Stomach (tissue), 9 donors: ENCODE data around the gene SOHLH2. TPM values are rescaled to one million over a fixed set of nuclear protein-coding genes. Genes with fewer than 3 reads are reported as not detected.

Experiments used
- DNase-seq, 2 donors: peaks; one replicate each; pipeline versions ENCODE4 v3.0.0 to v3.0.0-alpha.2; 2013 to 2019
- H3K27ac ChIP-seq, 5 donors: fragments of 200-600 bp in 4 of 5; sonication (generic) in 4 of 5; one replicate each; pipeline ENCODE4 v1.5.1; 2013 to 2019; ENCODE audit warnings: mild to moderate bottlenecking in 1 of 5, moderate library complexity in 1 of 5
- H3K27me3 ChIP-seq, 3 donors: fragments of 200-600 bp; sonication (generic); one replicate each; pipeline ENCODE4 v1.5.1; 2017 to 2019; ENCODE audit warnings: mixed run types in 1 of 3
- H3K36me3 ChIP-seq, 4 donors: fragments of 200-600 bp; sonication (generic); 1 replicate in 3 of 4; 2 replicates in 1 of 4; pipeline ENCODE4 v1.5.1; 2016 to 2019
- H3K4me1 ChIP-seq, 4 donors: fragments of 200-600 bp; sonication (generic); one replicate each; pipeline ENCODE4 v1.5.1; 2016 to 2019
- H3K4me3 ChIP-seq, 4 donors: fragments of 200-600 bp; sonication (generic) in 3 of 4; one replicate each; pipeline ENCODE4 v1.5.1; 2016 to 2019; ENCODE audit warnings: mild to moderate bottlenecking in 1 of 4
- H3K9me3 ChIP-seq, 4 donors: fragments of 200-600 bp; sonication (generic); one replicate each; pipeline ENCODE4 v1.5.1; 2016 to 2019
- EP300 ChIP-seq: sonication (generic); formaldehyde crosslinking; IDR thresholded peaks from one replicate; pipeline ENCODE4 v1.6.1; 2017; ENCODE audit warnings: antibody characterized with exemption
- POLR2A ChIP-seq, 4 donors: fragments of 450-650 bp; IDR thresholded peaks; one replicate each; pipeline ENCODE4 v1.6.1; 2016; ENCODE audit warnings: antibody characterized with exemption in 4 of 4, control low read depth in 2 of 4, mild to moderate bottlenecking in 1 of 4, moderate library complexity in 1 of 4
- POLR2AphosphoS5 ChIP-seq, 3 donors: sonication (generic); formaldehyde crosslinking; IDR thresholded peaks; one replicate each; pipeline ENCODE4 v1.6.1; 2016; ENCODE audit warnings: antibody characterized with exemption in 3 of 3
- WGBS, 5 donors: extraction: QIAGEN DNeasy Blood & Tissue Kit in 3 of 5; methylation state at CpG; one replicate each; pipeline versions ENCODE4 v1.1.5 to v1.1.7; 2013 to 2018; 5-methylcytosine and 5-hydroxymethylcytosine counted together
- intact Hi-C: fragments of 100-400 bp; cut with DNase I; formaldehyde crosslinking; loops from one replicate; pipeline ENCODE4 v1.15.1; 2023; ENCODE audit warnings: low total_unique reads
- polyA plus RNA-seq, 3 donors: library from polyadenylated mRNA; stranded (reverse); fragments of 200-250 nt; gene quantifications; one replicate each; pipeline ENCODE4 v1.2.3, GENCODE V29; 2013
- total RNA-seq, 5 donors: library from RNA; depleted of rRNA; stranded (reverse); fragments of >200 nt; gene quantifications; one replicate each; pipeline versions ENCODE4 v1.1.0 to v1.2.3, GENCODE V29; 2014 to 2016
- TF ChIP-seq, protein P1 (sequence below), 7 experiments: fragments of 450-650 bp in 4 of 7; fragments of 200-600 bp in 3 of 7; sonication (generic) in 3 of 7; IDR thresholded peaks; one replicate each; pipeline ENCODE4 v1.5.1; 2016 to 2019; ENCODE audit warnings: antibody characterized with exemption in 7 of 7, control low read depth in 2 of 7, mild to moderate bottlenecking in 1 of 7
- donor health status: healthy with polysubstance abuse.
- donor health status: Bipolar disorder and iron deficiency.
- donor health status: healthy.

The SOHLH2 gene
- total and polyA plus RNA-seq, 8 donors, result 0.18 to 0.45 (median 0.25) TPM; not detected in 5

GRCh38 chr13:36163286-36163685, 51.1 kb downstream of the SOHLH2 start:
- peak in 1 of 2 donors; percentile 16 for DNase-seq
- Histone ChIP-seq H3K4me1 (peaks cover 0 to 6% (median 0%) of the 10 kb centered on the region in 4 donors), H3K9me3 (no peaks in the 10 kb centered on the region), H3K27me3 (no peaks in the 10 kb centered on the region), H3K27ac (no peak overlapping the region), H3K36me3 (no peaks in the 10 kb centered on the region), H3K4me3 (no peak overlapping the region)
- intact Hi-C loops, result no loop called here
- 75 to 89% (median 84%) methylated on average over 6 of the region's 6 CpGs for WGBS, 5 donors
- TF ChIP-seq, protein P1, sequence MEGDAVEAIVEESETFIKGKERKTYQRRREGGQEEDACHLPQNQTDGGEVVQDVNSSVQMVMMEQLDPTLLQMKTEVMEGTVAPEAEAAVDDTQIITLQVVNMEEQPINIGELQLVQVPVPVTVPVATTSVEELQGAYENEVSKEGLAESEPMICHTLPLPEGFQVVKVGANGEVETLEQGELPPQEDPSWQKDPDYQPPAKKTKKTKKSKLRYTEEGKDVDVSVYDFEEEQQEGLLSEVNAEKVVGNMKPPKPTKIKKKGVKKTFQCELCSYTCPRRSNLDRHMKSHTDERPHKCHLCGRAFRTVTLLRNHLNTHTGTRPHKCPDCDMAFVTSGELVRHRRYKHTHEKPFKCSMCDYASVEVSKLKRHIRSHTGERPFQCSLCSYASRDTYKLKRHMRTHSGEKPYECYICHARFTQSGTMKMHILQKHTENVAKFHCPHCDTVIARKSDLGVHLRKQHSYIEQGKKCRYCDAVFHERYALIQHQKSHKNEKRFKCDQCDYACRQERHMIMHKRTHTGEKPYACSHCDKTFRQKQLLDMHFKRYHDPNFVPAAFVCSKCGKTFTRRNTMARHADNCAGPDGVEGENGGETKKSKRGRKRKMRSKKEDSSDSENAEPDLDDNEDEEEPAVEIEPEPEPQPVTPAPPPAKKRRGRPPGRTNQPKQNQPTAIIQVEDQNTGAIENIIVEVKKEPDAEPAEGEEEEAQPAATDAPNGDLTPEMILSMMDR (IDR thresholded peaks at IDR 0.05), result no peak
- TF ChIP-seq POLR2AphosphoS5 (IDR thresholded peaks at IDR 0.05) (no peak), POLR2A (IDR thresholded peaks at IDR 0.05) (no peak), EP300 (no peak)

- H3K27me3 ChIP-seq, result no peaks in the 10 kb centered on the region
- TF ChIP-seq POLR2A (IDR thresholded peaks at IDR 0.05), result no peak
- no peak for TF ChIP-seq POLR2AphosphoS5 (IDR thresholded peaks at IDR 0.05)
- TF ChIP-seq, protein P1 (IDR thresholded peaks at IDR 0.05), result no peak
- no peak for TF ChIP-seq EP300
- DNase-seq, result no peak
- H3K4me1 ChIP-seq, result peaks cover 0 to 6% (median 3%) of the 10 kb centered on the region in 4 donors
- no peaks in the 10 kb centered on the region for H3K9me3 ChIP-seq
- no peak overlapping the region for H3K4me3 ChIP-seq
- H3K36me3 ChIP-seq, result no peaks in the 10 kb centered on the region
- no peak overlapping the region for H3K27ac ChIP-seq
- intact Hi-C loops, result no loop called here
- 73 to 82% (median 81%) methylated on average over 4 of the region's 4 CpGs for WGBS, 5 donors
Observed at GRCh38 chr13:36160297-36160696, 54.1 kb downstream of the SOHLH2 start.

- Histone ChIP-seq H3K36me3 (no peaks in the 10 kb centered on the region), H3K9me3 (no peaks in the 10 kb centered on the region), H3K27ac (no peak overlapping the region), H3K27me3 (peaks cover 0 to 7% (median 7%) of the 10 kb centered on the region in 3 donors), H3K4me1 (peaks cover 0 to 13% (median 7%) of the 10 kb centered on the region in 4 donors), H3K4me3 (no peak overlapping the region)
- no peak for DNase-seq
- WGBS, 5 donors, result 53 to 73% (median 62%) methylated on average over 4 of the region's 4 CpGs
- TF ChIP-seq POLR2A (IDR thresholded peaks at IDR 0.05) (no peak), EP300 (no peak), POLR2AphosphoS5 (IDR thresholded peaks at IDR 0.05) (no peak)
- TF ChIP-seq, protein P1 (IDR thresholded peaks at IDR 0.05), result no peak
- intact Hi-C loops, result no loop called here
Observed at GRCh38 chr13:36158611-36159010, 55.7 kb downstream of the SOHLH2 start.

GRCh38 chr13:36157480-36157879, 56.9 kb downstream of the SOHLH2 start:
- no peaks in the 10 kb centered on the region for H3K9me3 ChIP-seq
- TF ChIP-seq POLR2A (IDR thresholded peaks at IDR 0.05), result no peak
- H3K36me3 ChIP-seq, result no peaks in the 10 kb centered on the region
- WGBS, 5 donors, result 15 to 45% (median 19%) methylated on average over 1 of the region's 1 CpG
- no peak overlapping the region for H3K27ac ChIP-seq
- intact Hi-C loops, result no loop called here
- DNase-seq, result peak in 1 of 2 donors; percentile 52
- H3K4me1 ChIP-seq, result peaks cover 0 to 13% (median 6%) of the 10 kb centered on the region in 4 donors
- peaks cover 0 to 7% (median 7%) of the 10 kb centered on the region in 3 donors for H3K27me3 ChIP-seq
- no peak overlapping the region for H3K4me3 ChIP-seq

DNA sequence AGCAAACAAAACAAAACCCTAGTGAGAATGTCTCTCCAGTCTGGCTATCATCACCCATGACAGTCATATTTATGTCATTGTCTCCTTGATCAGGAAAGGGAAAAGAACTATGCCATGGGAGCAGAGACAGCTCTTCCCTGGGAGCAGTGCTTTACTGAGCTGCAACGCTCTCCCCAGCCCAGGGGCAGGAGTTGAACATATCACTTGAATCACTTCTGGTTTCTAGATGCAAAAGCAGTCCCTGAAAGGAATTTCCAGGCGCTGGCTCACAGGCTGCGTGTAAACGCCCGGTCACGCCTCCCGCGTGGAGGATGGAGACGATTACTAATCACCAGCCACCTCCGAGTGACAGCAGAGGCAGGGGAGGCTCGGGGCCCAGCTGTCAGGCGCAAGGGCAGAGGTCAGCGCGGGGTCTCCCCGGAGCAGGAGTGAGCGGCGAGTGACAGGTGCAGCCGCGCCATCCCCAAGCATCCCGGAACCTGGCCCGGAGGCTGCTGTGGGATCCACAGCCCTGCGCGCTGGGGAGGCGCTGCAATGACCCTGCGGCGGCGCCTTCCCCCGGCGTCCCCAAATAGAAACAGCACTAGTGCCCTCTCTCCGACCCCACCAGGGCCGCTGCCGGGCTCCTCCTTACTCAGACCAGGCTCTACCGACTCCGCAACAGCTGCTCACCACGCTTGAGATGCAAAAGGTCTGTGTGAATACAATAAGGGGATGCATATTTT, 59.6 kb downstream of the SOHLH2 start:
- H3K9me3 ChIP-seq, result no peaks in the 10 kb centered on the region
- H3K27ac ChIP-seq, result no peak overlapping the region
- H3K27me3 ChIP-seq, result peaks cover 0 to 7% (median 7%) of the 10 kb centered on the region in 3 donors
- peak overlapping the region; percentile 5 to 17 (median 12) for H3K4me3 ChIP-seq
- TF ChIP-seq, protein P1 (IDR thresholded peaks at IDR 0.05), result no peak
- TF ChIP-seq EP300, result no peak
- no peak for TF ChIP-seq POLR2AphosphoS5 (IDR thresholded peaks at IDR 0.05)
- no peak for TF ChIP-seq POLR2A (IDR thresholded peaks at IDR 0.05)
- intact Hi-C loops, result no loop called here
- DNase-seq, result peak in 1 of 2 donors; percentile 28
- peaks cover 0 to 13% (median 6%) of the 10 kb centered on the region in 4 donors for H3K4me1 ChIP-seq
- no peaks in the 10 kb centered on the region for H3K36me3 ChIP-seq
- 7 to 26% (median 16%) methylated on average over 11 to 35 of the region's 35 CpGs for WGBS, 5 donors
